Measurements from ENCODE around the gene IL20. TPM values are rescaled to one million over a fixed set of nuclear protein-coding genes. Genes with fewer than 3 reads are reported as not detected.

Gene IL20
- polyA plus RNA-seq, 2 of the 4 experiments (the other 2 are of a cell fraction) = 0.05 TPM; not detected in 1

GRCh38 chr1:206915030-206915735 lies 49.8 kb downstream of the IL20 start:
- ATAC-seq (no peak), DNase-seq (ENCODE audit: low read depth in 1 of 2, low spot score in 1 of 2) (no peak), FAIRE-seq (no peak)
- Histone ChIP-seq H3K9me3 (no peaks in the 10 kb centered on the region), H3K4me2 (no peak overlapping the region), H3K27ac (no peak overlapping the region), H3K4me1 (0 out of 3 replicates have a peak, but pooled peaks cover under 1% of the 10 kb centered on the region), H3K4me3 (no peak overlapping the region)
- TF ChIP-seq RAD21 (conservative IDR thresholded peaks at IDR 0.05 in 1 of 2, IDR thresholded peaks at IDR 0.05 in 1 of 2) (no peak), NPAS2 (CRISPR knock-in tag; IDR thresholded peaks at IDR 0.05; ENCODE audit: borderline replicate concordance) (no peak), HMGXB4 (CRISPR knock-in tag; IDR thresholded peaks at IDR 0.05; ENCODE audit: borderline replicate concordance) (no peak), HOXB5 (CRISPR knock-in tag; IDR thresholded peaks at IDR 0.05) (no peak), EP300 (IDR thresholded peaks at IDR 0.05) (no peak), CBX8 (IDR thresholded peaks at IDR 0.05) (no peak), CHD4 (IDR thresholded peaks at IDR 0.05; ENCODE audit: borderline replicate concordance) (no peak), PHF8 (IDR thresholded peaks at IDR 0.05; ENCODE audit: borderline replicate concordance, low read depth) (no peak), KDM1A (IDR thresholded peaks at IDR 0.05; ENCODE audit: low read depth) (no peak), HDAC2 (IDR thresholded peaks at IDR 0.05) (no peak), ZSCAN20 (CRISPR knock-in tag; IDR thresholded peaks at IDR 0.05) (no peak), ATOH8 (CRISPR knock-in tag; IDR thresholded peaks at IDR 0.05; ENCODE audit: low read depth) (no peak), HOXA7 (CRISPR knock-in tag; IDR thresholded peaks at IDR 0.05) (no peak), TFCP2L1 (CRISPR knock-in tag; IDR thresholded peaks at IDR 0.05) (no peak), RFX5 (IDR thresholded peaks at IDR 0.05) (no peak), RARB (CRISPR knock-in tag; IDR thresholded peaks at IDR 0.05) (no peak), ELK1 (IDR thresholded peaks at IDR 0.05; ENCODE audit: low read depth, low read length) (no peak), MAFK (IDR thresholded peaks at IDR 0.05; ENCODE audit: partially characterized antibody) (no peak), NR3C1 (IDR thresholded peaks at IDR 0.05) (no peak)
- ChIA-PET POLR2A (no interaction called here), CTCF (interaction anchor here (1.9 to 9.4 kb wide), 6 partner anchors 17 to 191 kb away, joined by 4 to 123 read pairs (median 51); no protein-coding TSS in a partner anchor)
- WGBS (ENCODE audit: missing lambda C conversion rate) = 71% methylated on average over 15 of the region's 15 CpGs

- FAIRE-seq (no peak), DNase-seq (ENCODE audit: low read depth in 1 of 2, low spot score in 1 of 2) (no peak), ATAC-seq (no peak)
- TF ChIP-seq TFCP2L1 (CRISPR knock-in tag; IDR thresholded peaks at IDR 0.05) = no peak
- no peak for TF ChIP-seq USF2 (IDR thresholded peaks at IDR 0.05)
- no peak for TF ChIP-seq POLR2A (IDR thresholded peaks at IDR 0.05; ENCODE audit: low read length)
- H3K4me1 ChIP-seq = no peaks in the 10 kb centered on the region
- H3K9me3 ChIP-seq = no peaks in the 10 kb centered on the region
- POLR2A ChIA-PET = no interaction called here
- no peak overlapping the region for H3K27ac ChIP-seq
- CTCF ChIA-PET = interaction anchor here (0.9 to 9.4 kb wide), 7 partner anchors 16 to 333 kb away, joined by 3 to 123 read pairs (median 6); no protein-coding TSS in a partner anchor
- H3K4me2 ChIP-seq = no peak overlapping the region
- 62% methylated on average over 8 of the region's 8 CpGs for WGBS (ENCODE audit: missing lambda C conversion rate)
- H3K4me3 ChIP-seq = no peak overlapping the region
These were observed 50.7 kb downstream of the IL20 start for GRCh38 chr1:206916000-206916709.
